EL (cell line): ENCODE measurements around the gene CDK2.
"Not testable (repeated sequence)": the region's sequence is repeated elsewhere in the genome, so short reads cannot be mapped to it uniquely, and the experiment has no call there.

Source experiments
- DNase-seq: peaks from one replicate; pipeline ENCODE4 v3.0.0-alpha.2; 2016

Gene CDK2

GRCh38 chr12:55982319-55982936, 15.8 kb downstream of the CDK2 start:
- DNase-seq = no peak

GRCh38 chr12:55983232-55983842, 16.7 kb downstream of the CDK2 start:
- DNase-seq = no peak

GRCh38 chr12:55984861-55985260, 18.2 kb downstream of the CDK2 start:
- DNase-seq = no peak

GRCh38 chr12:55985341-55985740, 18.7 kb downstream of the CDK2 start:
- DNase-seq = no peak

GRCh38 chr12:55985976-55986375, 19.3 kb downstream of the CDK2 start:
- not testable (repeated sequence) for DNase-seq

GRCh38 chr12:55991110-55991509, 24.5 kb downstream of the CDK2 start:
- DNase-seq = no peak

DNA sequence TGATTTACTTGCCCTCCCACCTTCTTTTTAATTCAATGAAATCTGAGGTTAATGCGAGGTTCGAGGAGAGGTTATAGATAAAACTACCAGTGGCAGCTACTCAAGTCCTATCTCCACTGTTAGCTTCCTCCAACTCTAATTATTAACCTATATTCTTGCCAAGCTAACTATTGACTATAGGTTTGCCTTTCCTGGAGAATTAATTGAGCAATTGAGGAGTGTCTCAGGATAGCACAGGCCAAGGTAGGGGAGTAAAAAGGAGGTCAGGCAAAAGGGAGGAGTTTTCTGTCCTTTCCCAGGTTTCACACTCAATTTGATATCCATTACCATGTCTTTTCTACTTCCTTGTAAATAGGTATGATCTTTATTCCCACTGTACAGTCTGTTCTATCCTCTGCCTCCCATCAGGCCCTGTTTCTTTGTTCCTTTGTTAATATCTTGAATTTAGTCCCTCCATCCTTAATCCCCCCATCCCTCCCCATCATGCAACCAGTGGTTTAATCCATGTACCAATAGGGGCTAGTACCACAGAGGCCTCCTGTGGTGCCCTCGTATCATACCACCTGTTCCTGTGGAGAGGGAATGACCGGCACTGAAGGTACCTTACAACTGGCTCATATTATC, 26.7 kb downstream of the CDK2 start:
- no peak for DNase-seq

GRCh38 chr12:55995366-55995765, 28.7 kb downstream of the CDK2 start:
- DNase-seq = no peak

- peak; percentile 65 for DNase-seq
These were observed 29.6 kb downstream of the CDK2 start for GRCh38 chr12:55996201-55996714.

GRCh38 chr12:55996715-55997534, 30.3 kb downstream of the CDK2 start, which contains the start of gene SUOX:
Gene SUOX (plus strand): TSS chr12:55997276. CDS start chr12:56002222, 4,946 bp downstream.
- DNase-seq = peak; percentile 98

- DNase-seq = no peak
These were observed 30.9 kb downstream of the CDK2 start for GRCh38 chr12:55997535-55997859.

DNA sequence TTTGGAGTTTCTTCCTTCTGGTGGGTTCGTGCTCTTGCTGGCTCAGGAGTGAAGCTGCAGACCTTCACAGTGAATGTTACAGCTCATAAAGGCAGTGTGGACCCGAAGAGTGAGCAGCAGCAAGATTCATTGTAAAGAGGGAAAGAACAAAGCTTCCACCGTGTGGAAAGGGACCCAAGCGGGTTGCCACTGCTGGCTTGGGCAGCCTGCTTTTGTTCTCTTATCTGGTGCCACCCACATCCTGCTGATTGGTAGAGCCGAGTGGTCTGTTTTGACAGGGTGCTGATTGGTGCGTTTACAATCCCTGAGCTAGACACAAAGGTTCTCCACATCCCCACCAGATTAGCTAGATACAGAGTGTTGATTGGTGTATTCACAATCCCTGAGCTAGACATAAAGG, 32.9 kb downstream of the CDK2 start:
- not testable (repeated sequence) for DNase-seq

GRCh38 chr12:55999999-56000540, 33.4 kb downstream of the CDK2 start:
- DNase-seq = not testable (repeated sequence)

DNA sequence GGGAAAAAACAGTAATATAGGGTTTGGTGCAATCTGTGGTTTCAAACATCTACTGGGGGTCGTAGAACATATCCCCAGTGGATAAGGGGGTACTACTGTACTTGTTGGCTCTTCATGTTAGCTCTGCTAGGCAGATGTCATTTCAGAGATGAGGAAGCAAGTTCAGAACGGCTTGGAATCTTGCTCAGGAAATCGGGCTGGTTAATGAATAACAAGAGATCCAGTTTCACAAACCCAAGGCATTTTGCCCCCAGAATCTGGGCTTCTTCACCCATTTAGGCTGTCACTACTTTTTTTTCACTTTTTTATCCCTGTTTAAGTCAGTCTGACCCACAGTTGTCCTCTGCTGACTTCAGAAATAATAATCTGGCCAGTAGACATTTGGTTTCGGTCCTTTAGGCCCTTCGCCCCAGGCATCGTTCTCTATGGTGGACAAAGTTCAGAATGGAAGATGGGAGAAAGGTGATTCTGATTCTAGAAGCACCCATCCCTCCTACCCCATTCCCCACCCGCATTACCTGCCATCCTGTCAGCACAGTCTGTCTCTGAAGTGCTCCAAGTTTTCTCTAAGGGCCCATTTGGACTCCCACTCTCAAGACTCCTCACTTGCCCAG, 35.0 kb downstream of the CDK2 start:
- no peak for DNase-seq

- not testable (repeated sequence) for DNase-seq
These were observed 36.7 kb downstream of the CDK2 start for GRCh38 chr12:56003376-56003775.

- no peak for DNase-seq
These were observed 37.6 kb downstream of the CDK2 start for GRCh38 chr12:56004211-56004610.

GRCh38 chr12:56007564-56008559, 41.2 kb downstream of the CDK2 start:
- DNase-seq = peak; percentile 31

DNA sequence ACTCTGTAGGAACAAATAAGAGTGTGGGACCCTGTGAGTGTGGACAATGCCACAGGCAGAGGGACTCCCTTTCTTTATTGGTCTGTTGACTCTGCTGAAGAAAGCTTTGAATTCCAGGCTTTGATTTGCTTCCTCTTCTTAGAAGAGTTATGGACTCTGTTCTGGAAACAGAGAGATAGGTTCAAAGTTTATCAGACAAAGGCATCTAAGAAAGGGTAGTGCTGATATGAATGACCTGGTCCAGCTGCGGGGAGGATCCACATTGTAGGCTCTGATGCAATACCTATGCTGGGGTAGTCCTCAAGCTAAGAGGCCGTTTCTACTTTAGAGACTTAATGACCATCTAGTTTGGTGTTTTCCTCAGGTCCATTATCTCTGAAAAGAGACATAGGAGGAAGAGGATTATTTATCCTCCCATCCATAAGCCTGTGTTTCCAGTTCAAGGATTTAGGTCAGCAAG, 43.5 kb downstream of the CDK2 start:
- DNase-seq = no peak

- no peak for DNase-seq
These were observed 45.0 kb downstream of the CDK2 start for GRCh38 chr12:56011509-56012090.

GRCh38 chr12:56013482-56013881, 46.9 kb downstream of the CDK2 start:
- no peak for DNase-seq

DNA sequence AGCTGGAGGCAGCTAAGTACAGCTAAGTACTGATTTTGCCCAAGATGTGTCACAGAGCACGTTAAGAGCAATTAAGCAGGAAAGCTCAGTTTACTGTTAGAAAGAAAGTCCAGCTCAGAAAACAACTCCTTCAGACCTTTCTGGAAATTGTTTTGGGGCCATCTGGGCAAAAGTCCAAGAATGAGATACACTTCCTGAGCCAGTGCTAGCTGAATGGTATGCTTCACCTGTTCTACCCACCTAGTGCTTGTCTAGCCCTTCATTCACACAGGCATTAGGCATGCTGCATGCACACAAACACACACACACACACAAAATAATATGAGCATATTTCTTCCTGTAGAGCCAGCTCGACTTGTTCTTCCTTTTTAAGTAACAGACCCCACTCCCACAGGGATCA, 47.6 kb downstream of the CDK2 start:
- no peak for DNase-seq
